ENCODE measurements around the gene GLIS1. TPM values are rescaled to one million over a fixed set of nuclear protein-coding genes. Genes with fewer than 3 reads are reported as not detected.

The GLIS1 gene
- total RNA-seq, 4 donors from 2014 or later, result 0.16 to 0.27 TPM; not detected in 2

DNA sequence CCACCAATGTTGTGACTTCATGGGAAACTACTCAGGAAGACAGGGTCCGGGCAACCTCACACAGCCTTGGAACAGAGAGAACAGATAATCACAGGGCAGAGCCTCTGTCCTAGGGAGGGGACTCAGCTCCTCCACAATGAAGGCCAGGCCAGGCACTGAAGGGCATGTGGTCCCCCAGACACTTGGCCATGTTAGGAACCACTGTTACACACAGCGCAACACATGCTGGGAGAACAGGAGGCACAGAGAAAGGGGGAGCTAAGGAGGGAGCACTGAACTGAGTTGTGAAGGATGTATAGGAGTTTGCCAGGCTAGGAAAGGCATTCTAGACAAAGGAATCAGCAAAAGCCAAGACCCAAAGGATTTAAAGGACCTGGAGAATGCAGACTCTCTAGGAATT, 152.2 kb downstream of the GLIS1 start:
- TF ChIP-seq EP300 (IDR thresholded peaks at IDR 0.05), result no peak
- no peak for TF ChIP-seq POLR2AphosphoS5 (IDR thresholded peaks at IDR 0.05)
- TF ChIP-seq POLR2A (IDR thresholded peaks at IDR 0.05), result no peak
- TF ChIP-seq, protein P1, sequence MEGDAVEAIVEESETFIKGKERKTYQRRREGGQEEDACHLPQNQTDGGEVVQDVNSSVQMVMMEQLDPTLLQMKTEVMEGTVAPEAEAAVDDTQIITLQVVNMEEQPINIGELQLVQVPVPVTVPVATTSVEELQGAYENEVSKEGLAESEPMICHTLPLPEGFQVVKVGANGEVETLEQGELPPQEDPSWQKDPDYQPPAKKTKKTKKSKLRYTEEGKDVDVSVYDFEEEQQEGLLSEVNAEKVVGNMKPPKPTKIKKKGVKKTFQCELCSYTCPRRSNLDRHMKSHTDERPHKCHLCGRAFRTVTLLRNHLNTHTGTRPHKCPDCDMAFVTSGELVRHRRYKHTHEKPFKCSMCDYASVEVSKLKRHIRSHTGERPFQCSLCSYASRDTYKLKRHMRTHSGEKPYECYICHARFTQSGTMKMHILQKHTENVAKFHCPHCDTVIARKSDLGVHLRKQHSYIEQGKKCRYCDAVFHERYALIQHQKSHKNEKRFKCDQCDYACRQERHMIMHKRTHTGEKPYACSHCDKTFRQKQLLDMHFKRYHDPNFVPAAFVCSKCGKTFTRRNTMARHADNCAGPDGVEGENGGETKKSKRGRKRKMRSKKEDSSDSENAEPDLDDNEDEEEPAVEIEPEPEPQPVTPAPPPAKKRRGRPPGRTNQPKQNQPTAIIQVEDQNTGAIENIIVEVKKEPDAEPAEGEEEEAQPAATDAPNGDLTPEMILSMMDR (IDR thresholded peaks at IDR 0.05), result no peak
- Histone ChIP-seq H3K27me3 (no peaks in the 10 kb centered on the region), H3K4me1 (no peaks in the 10 kb centered on the region), H3K9me3 (no peaks in the 10 kb centered on the region), H3K27ac (no peak overlapping the region), H3K4me3 (no peak overlapping the region), H3K36me3 (no peaks in the 10 kb centered on the region)
- no peak for ATAC-seq
- WGBS, 2 donors (ENCODE audit: low coverage in 1 of 2), result 74 to 94% methylated on average over 2 of the region's 2 CpGs

- Histone ChIP-seq H3K4me3 (no peak overlapping the region), H3K27ac (no peak overlapping the region), H3K4me1 (no peaks in the 10 kb centered on the region), H3K36me3 (no peaks in the 10 kb centered on the region), H3K9me3 (no peaks in the 10 kb centered on the region), H3K27me3 (no peaks in the 10 kb centered on the region)
- TF ChIP-seq POLR2A (IDR thresholded peaks at IDR 0.05), result no peak
- TF ChIP-seq, protein P1 (IDR thresholded peaks at IDR 0.05), result no peak
- TF ChIP-seq POLR2AphosphoS5 (IDR thresholded peaks at IDR 0.05), result no peak
- TF ChIP-seq EP300 (IDR thresholded peaks at IDR 0.05), result no peak
- WGBS, 2 donors (ENCODE audit: low coverage in 1 of 2), result 83% methylated on average over 1 of the region's 1 CpG; no CpG with 5 or more reads in 1 of the 2 donors
- no peak for ATAC-seq
Observed at GRCh38 chr1:53585565-53585964, 153.4 kb downstream of the GLIS1 start.

DNA sequence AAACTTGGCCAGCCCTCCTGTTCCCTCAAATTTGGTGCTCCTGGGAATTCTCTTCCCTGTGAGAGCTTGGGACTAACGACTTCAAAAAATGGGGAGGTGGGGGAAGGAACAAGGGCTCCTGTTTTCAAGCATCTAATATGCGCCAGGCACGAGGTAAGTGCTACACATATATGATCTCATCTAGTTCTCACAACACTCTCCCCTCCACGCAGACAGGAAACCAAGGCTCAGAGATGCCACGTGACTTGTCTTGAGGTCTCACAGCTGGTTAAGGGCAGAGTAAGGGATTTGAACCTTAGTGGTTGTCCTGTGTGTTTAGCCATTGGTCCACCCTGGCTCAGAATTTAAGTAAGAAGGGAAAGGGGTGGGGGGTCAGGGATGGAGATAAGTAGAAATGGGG, 153.8 kb downstream of the GLIS1 start:
- WGBS, 2 donors (ENCODE audit: low coverage in 1 of 2), result 50% methylated on average over 5 of the region's 5 CpGs; no CpG with 5 or more reads in 1 of the 2 donors
- Histone ChIP-seq H3K27me3 (no peaks in the 10 kb centered on the region), H3K4me1 (no peaks in the 10 kb centered on the region), H3K4me3 (no peak overlapping the region), H3K36me3 (no peaks in the 10 kb centered on the region), H3K9me3 (no peaks in the 10 kb centered on the region), H3K27ac (no peak overlapping the region)
- no peak for TF ChIP-seq POLR2A (IDR thresholded peaks at IDR 0.05)
- no peak for TF ChIP-seq POLR2AphosphoS5 (IDR thresholded peaks at IDR 0.05)
- TF ChIP-seq, protein P1 (IDR thresholded peaks at IDR 0.05), result no peak
- TF ChIP-seq EP300 (IDR thresholded peaks at IDR 0.05), result no peak
- ATAC-seq, result no peak

DNA sequence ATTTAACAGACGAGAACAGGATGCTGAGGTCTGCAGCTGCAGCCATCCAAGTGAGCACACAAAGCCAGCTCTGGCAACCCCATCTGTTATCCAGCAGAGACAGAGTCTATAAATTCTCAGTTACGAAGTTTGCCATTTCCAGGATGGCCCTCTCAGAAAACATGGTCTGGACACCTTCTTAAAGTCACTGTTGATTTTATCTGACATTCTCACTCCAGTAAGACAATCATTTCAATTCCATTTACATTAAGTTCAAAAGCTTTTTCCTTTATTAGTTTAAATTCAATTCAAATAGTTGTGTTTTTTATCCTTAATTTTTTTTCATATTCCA, 154.2 kb downstream of the GLIS1 start:
- H3K36me3 ChIP-seq, result no peaks in the 10 kb centered on the region
- H3K9me3 ChIP-seq, result no peaks in the 10 kb centered on the region
- no peak for ATAC-seq
- 62% methylated on average over 2 of the region's 2 CpGs; no CpG with 5 or more reads in 1 of the 2 donors for WGBS, 2 donors (ENCODE audit: low coverage in 1 of 2)
- no peaks in the 10 kb centered on the region for H3K27me3 ChIP-seq
- H3K4me1 ChIP-seq, result no peaks in the 10 kb centered on the region
- TF ChIP-seq, protein P1 (IDR thresholded peaks at IDR 0.05), result no peak
- no peak for TF ChIP-seq POLR2A (IDR thresholded peaks at IDR 0.05)
- H3K4me3 ChIP-seq, result no peak overlapping the region
- no peak overlapping the region for H3K27ac ChIP-seq

GRCh38 chr1:53583868-53584776, 154.8 kb downstream of the GLIS1 start:
- Histone ChIP-seq H3K27me3 (no peaks in the 10 kb centered on the region), H3K36me3 (no peaks in the 10 kb centered on the region), H3K27ac (no peak overlapping the region), H3K4me3 (no peak overlapping the region), H3K4me1 (no peaks in the 10 kb centered on the region), H3K9me3 (no peaks in the 10 kb centered on the region)
- ATAC-seq, result no peak
- TF ChIP-seq POLR2AphosphoS5 (IDR thresholded peaks at IDR 0.05), result no peak
- TF ChIP-seq, protein P1 (IDR thresholded peaks at IDR 0.05), result no peak
- TF ChIP-seq POLR2A (IDR thresholded peaks at IDR 0.05), result no peak
- no peak for TF ChIP-seq EP300 (IDR thresholded peaks at IDR 0.05)
- 84 to 90% methylated on average over 3 to 5 of the region's 11 CpGs for WGBS, 2 donors (ENCODE audit: low coverage in 1 of 2)
